Adrenal gland (tissue), 12 donors: ENCODE measurements around the gene CHKA. TPM values are rescaled to one million over a fixed set of nuclear protein-coding genes. Genes with fewer than 3 reads are reported as not detected.

Source experiments
- DNase-seq, 7 donors: peaks; one replicate each; pipeline ENCODE4 v3.0.0-alpha.2; 2019 to 2020
- H3K27ac ChIP-seq, 5 donors: fragments of 200-600 bp; sonication (generic) in 4 of 5; 1 replicate in 3 of 5; 2 replicates in 2 of 5; pipeline versions ENCODE4 v1.5.1 to v1.8.0; 2016 to 2020; ENCODE audit warnings: mild to moderate bottlenecking in 1 of 5
- H3K27me3 ChIP-seq: fragments of 200-600 bp; 2 replicates; pipeline ENCODE4 v1.8.0; 2021
- H3K36me3 ChIP-seq, 2 donors: fragments of 200-600 bp; replicated peaks in 1 of 2; 1 replicate in 1 of 2; 2 replicates in 1 of 2; pipeline versions ENCODE4 v1.5.1 to v1.8.0; 2018 to 2022
- H3K4me1 ChIP-seq, 2 donors: fragments of 200-600 bp; replicated peaks in 1 of 2; 1 replicate in 1 of 2; 2 replicates in 1 of 2; pipeline versions ENCODE4 v1.5.1 to v1.8.0; 2018 to 2021
- H3K4me3 ChIP-seq, 4 donors: fragments of 200-600 bp; sonication (generic) in 3 of 4; one replicate each; pipeline ENCODE4 v1.5.1; 2016 to 2018
- H3K9me3 ChIP-seq, 3 donors: fragments of 200-600 bp; sonication (generic) in 1 of 3; replicated peaks in 1 of 3; 1 replicate in 2 of 3; 2 replicates in 1 of 3; pipeline versions ENCODE4 v1.5.1 to v1.8.0; 2016 to 2021
- CTCF ChIP-seq, 6 experiments: fragments of 450-650 bp in 4 of 6; fragments of 200-600 bp in 2 of 6; sonication (generic) in 1 of 6; IDR thresholded peaks; 1 replicate in 5 of 6; 2 replicates in 1 of 6; pipeline versions ENCODE4 v1.5.1 to v1.8.0; 2016 to 2021; ENCODE audit warnings: antibody characterized with exemption in 6 of 6, mild to moderate bottlenecking in 2 of 6, moderate library complexity in 1 of 6
- POLR2A ChIP-seq, 2 donors: fragments of 450-650 bp; IDR thresholded peaks; one replicate each; pipeline ENCODE4 v1.6.1; 2017; ENCODE audit warnings: antibody characterized with exemption in 2 of 2, mild to moderate bottlenecking in 2 of 2, moderate library complexity in 1 of 2
- WGBS, 4 donors: extraction: QIAGEN DNeasy Blood & Tissue Kit in 2 of 4; methylation state at CpG; one replicate each; pipeline versions ENCODE4 v1.1.5 to v1.1.7; 2013 to 2017; 5-methylcytosine and 5-hydroxymethylcytosine counted together
- intact Hi-C, 2 donors: fragments of 100-400 bp; cut with DNase I; formaldehyde crosslinking; loops; one replicate each; pipeline versions ENCODE4 v1.14.1 to v1.15.0; 2022 to 2023
- polyA plus RNA-seq, 3 donors: library from polyadenylated mRNA; stranded (reverse); fragments of 200-250 nt in 2 of 3; fragments of 350-450 nt in 1 of 3; fragmentation: Illumina TruSeq in 1 of 3; extraction: RNeasy Lipid Tissue Mini Kit (QIAGEN cat#74804) in 1 of 3; gene quantifications; one replicate each; pipeline ENCODE4 v1.2.3, GENCODE V29; 2013 to 2014
- total RNA-seq, 9 donors: library from RNA; depleted of rRNA in 4 of 9; stranded (reverse); fragments of >200 nt in 4 of 9; fragments of 120-200 nt in 1 of 9; fragmentation: NEBNext Ultra II Directional in 1 of 9; extraction: Animal tissue kit (Norgen Biotek cat#: 25700) in 1 of 9; gene quantifications; one replicate each; pipeline versions ENCODE4 v1.1.0 to v1.2.4, GENCODE V29; 2013 to 2023
- donor health status: healthy with polysubstance abuse.
- donor health status: Bipolar disorder and iron deficiency.
- donor health status: DM: yes; HTN: yes; CAD: no.
- donor health status: DM: no; HTN: no; CAD: no.
- donor health status: DM: no; HTN: no; CAD: no.
- donor health status: DM: yes; HTN: yes; CAD: no.

CHKA gene
- total and polyA plus RNA-seq, 12 donors = 26.6 to 105 (median 54.6) TPM

- Histone ChIP-seq H3K27ac (peak overlapping the region in 3 of 5 donors; percentile 83 to 99 (median 95)), H3K4me3 (no peak overlapping the region), H3K27me3 (no peaks in the 10 kb centered on the region), H3K9me3 (no peaks in the 10 kb centered on the region), H3K36me3 (no peaks in the 10 kb centered on the region), H3K4me1 (peaks cover 60 to 83% of the 10 kb centered on the region in 2 donors)
- DNase-seq = peak in 3 of 7 donors; percentile 18 to 47 (median 38)
- intact Hi-C loops = loop anchor here in 1 of 2 donors (10.0 kb wide), 1 partner anchor 192 kb away; no protein-coding TSS in a partner anchor
- TF ChIP-seq CTCF (IDR thresholded peaks at IDR 0.05) = no peak
- TF ChIP-seq POLR2A (IDR thresholded peaks at IDR 0.05) = no peak
- WGBS, 4 donors = 78 to 86% (median 82%) methylated on average over 11 to 16 of the region's 16 CpGs
These were observed 108.2 kb downstream of the CHKA start for GRCh38 chr11:68012843-68013610.

GRCh38 chr11:68012044-68012842, 108.9 kb downstream of the CHKA start:
- 48 to 86% (median 78%) methylated on average over 4 to 17 of the region's 17 CpGs for WGBS, 4 donors
- intact Hi-C loops = loop anchor here in 1 of 2 donors (10.0 kb wide), 1 partner anchor 193 kb away; no protein-coding TSS in a partner anchor
- peak overlapping the region in 3 of 5 donors; percentile 92 to 99 (median 95) for H3K27ac ChIP-seq

GRCh38 chr11:68011051-68011943, 109.9 kb downstream of the CHKA start:
- Histone ChIP-seq H3K27ac (peak overlapping the region; percentile 90 to 99 (median 92)), H3K4me1 (peaks cover 52 to 68% of the 10 kb centered on the region in 2 donors), H3K36me3 (no peaks in the 10 kb centered on the region), H3K27me3 (no peaks in the 10 kb centered on the region), H3K4me3 (peak overlapping the region in 1 of 4 donors; percentile 51), H3K9me3 (no peaks in the 10 kb centered on the region)
- WGBS, 4 donors = 67 to 72% (median 71%) methylated on average over 14 to 16 of the region's 16 CpGs
- peak in 2 of 7 donors; percentile 16 to 21 for DNase-seq
- TF ChIP-seq POLR2A (IDR thresholded peaks at IDR 0.05) (no peak), CTCF (IDR thresholded peaks at IDR 0.05) (no peak)
- intact Hi-C loops = loop anchor here in 1 of 2 donors (10.0 kb wide), 1 partner anchor 194 kb away; no protein-coding TSS in a partner anchor

More at GRCh38 chr11:68012044-68012842, 108.9 kb downstream of the CHKA start:
- no peak for TF ChIP-seq POLR2A (IDR thresholded peaks at IDR 0.05)
- TF ChIP-seq CTCF (IDR thresholded peaks at IDR 0.05) = no peak
- H3K4me3 ChIP-seq = no peak overlapping the region
- no peaks in the 10 kb centered on the region for H3K36me3 ChIP-seq
- no peaks in the 10 kb centered on the region for H3K27me3 ChIP-seq
- no peaks in the 10 kb centered on the region for H3K9me3 ChIP-seq
- DNase-seq = peak in 3 of 7 donors; percentile 19 to 41 (median 33)
- peaks cover 57 to 75% of the 10 kb centered on the region in 2 donors for H3K4me1 ChIP-seq
